ENCODE measurements around the gene TMEM131L.
"Not testable (repeated sequence)": the region's sequence is repeated elsewhere in the genome, so short reads cannot be mapped to it uniquely, and the experiment has no call there.

The TMEM131L gene

DNA sequence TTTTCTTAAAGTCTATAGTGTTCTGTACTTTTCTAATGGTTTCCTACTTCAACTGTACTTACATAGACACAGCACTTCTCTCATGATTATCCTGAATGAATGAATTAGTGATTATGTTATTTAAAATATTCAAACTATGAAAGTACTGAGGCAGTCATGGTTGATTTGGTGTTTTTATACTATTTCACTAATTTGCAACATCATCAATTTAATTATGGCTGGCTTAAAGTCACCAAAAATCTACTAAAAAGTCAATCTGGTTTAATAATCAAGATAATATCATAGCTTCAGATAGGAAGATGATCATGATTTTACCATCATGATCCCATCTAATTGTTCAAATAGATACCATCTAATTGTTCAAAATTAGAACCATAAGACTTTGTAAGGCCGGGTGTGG lies 16.8 kb upstream of the TMEM131L start:
- no peak for DNase-seq (ENCODE audit: low spot score)

DNA sequence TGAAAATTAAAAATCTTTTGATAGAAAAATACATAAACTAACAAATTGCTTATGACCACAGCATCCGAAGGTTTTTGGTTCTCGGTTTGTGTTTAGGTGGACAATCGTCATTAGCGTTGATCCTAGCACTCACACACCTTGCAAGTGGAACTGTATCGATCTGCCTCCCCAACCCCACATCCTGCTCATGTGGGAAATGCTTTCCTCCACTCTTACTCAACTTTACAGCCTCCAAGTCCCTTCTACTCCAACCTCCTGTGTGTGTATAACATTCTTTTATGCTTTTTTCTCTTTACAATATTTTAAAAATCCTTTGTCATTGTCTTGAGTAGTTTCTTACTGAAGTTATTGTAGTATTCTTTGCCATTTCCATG lies 15.6 kb upstream of the TMEM131L start:
- no peak for DNase-seq (ENCODE audit: low spot score)

- not testable (repeated sequence) for DNase-seq (ENCODE audit: low spot score)
Observed at GRCh38 chr4:153451145-153451544, 15.0 kb upstream of the TMEM131L start.

- DNase-seq (ENCODE audit: low spot score): no peak
Observed at GRCh38 chr4:153451911-153452657, 14.1 kb upstream of the TMEM131L start.

GRCh38 chr4:153452658-153453378 lies 13.3 kb upstream of the TMEM131L start:
- DNase-seq (ENCODE audit: low spot score): no peak

- no peak for DNase-seq (ENCODE audit: low spot score)
Observed at GRCh38 chr4:153453402-153453801, 12.8 kb upstream of the TMEM131L start.

DNA sequence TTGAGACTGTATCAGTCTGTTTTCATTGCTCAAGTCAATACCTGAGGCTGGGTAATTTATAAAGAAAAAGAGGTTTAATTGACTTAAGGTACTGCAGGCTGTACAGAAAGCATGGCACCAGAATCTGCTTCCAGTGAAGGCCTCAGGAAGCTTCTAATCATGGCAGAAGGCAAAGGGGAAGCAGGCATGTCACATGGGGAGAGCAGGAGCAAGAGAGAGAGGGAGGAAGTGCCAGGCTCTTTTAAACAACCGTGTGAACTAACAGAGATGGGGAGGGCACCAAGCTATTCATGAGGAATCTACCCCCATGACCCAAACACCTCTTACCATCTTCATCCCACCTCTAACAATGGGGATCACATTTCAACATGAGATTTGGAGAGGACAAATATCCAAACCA lies 7.2 kb upstream of the TMEM131L start:
- no peak for DNase-seq (ENCODE audit: low spot score)

DNA sequence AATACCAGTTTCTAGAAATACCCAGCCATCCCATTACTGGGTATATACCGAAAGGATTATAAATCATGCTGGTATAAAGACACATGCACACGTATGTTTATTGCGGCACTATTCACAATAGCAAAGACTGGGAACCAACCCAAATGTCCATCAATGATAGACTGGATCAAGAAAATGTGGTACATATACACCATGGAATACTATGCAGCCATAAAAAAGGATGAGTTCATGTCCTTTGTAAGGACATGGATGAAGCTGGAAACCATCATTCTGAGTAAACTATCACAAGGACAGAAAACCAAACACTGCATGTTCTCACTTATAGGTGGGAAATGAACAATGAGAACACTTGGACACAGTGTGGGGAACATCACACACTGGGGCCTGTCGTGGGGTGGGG lies 4.6 kb upstream of the TMEM131L start:
- not testable (repeated sequence) for DNase-seq (ENCODE audit: low spot score)

GRCh38 chr4:153464068-153464467 lies 2.1 kb upstream of the TMEM131L start:
- no peak for DNase-seq (ENCODE audit: low spot score)

GRCh38 chr4:153465140-153465539 lies 1.0 kb upstream of the TMEM131L start:
- DNase-seq (ENCODE audit: low spot score): no peak

- DNase-seq (ENCODE audit: low spot score): no peak
Observed at GRCh38 chr4:153465615-153466080, 512 bp upstream of the TMEM131L start.

DNA sequence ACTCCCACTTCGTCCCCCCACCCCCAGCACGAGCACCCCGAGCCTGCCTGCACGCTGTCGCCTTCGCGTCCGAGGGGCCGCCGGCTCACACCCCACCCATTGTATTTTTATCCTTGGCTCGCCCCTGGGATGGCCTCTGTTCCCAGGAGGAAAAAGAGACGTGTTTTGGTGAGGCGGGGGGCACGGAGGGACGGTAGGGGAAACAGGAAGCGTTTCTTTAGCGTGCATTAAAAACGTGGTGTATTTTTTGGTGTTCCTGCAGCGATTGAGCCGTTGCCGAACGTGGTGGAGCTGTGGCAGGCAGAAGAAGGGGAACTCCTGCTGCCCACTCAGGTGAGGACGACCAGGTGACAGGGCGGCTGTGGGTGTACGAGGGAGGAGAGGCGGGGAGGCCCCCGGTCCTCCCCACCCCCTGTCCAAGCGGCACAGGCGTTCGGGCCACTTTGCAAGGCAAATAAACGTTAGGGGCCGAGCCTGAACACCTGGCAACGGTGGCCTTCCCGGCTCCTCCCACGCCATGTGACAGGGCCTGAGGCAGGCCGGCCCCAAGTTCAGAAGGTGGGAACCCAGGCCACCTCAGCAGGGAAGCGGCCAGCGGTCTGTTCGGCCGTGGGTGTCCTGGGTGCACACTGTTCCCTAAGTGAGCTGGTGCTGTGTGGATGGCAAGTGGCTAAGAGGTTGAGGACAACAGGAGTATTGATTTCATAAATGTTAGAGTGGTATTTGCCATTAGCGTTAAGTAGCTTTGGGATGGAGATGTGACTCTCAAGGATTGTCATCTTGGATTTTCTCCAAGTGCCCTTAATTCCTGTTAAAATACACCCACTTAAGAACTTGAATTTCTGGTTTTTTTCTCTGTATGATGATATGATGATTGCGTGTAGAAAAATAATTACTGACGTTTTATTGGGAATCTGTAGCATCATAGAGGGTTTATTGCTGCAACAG lies 1.1 kb downstream of the TMEM131L start:
- DNase-seq (ENCODE audit: low spot score): no peak

DNA sequence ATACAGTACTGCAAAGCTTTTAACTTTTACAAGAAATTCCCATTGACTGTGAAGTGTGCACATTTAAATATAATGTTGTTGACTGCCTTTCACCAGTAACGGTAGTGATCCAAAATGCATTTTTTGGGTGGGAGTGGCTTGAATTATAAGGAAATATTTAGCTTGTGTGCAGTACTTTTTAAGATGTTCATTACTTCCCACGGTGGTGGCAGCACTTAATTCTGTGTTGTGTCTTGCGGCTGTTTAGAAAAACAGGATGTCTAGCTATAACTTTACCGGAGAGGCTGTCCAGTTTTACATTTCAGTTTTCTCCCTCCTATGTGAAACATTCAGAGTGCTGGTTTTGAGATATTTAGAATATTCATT lies 1.7 kb downstream of the TMEM131L start:
- no peak for DNase-seq (ENCODE audit: low spot score)

DNA sequence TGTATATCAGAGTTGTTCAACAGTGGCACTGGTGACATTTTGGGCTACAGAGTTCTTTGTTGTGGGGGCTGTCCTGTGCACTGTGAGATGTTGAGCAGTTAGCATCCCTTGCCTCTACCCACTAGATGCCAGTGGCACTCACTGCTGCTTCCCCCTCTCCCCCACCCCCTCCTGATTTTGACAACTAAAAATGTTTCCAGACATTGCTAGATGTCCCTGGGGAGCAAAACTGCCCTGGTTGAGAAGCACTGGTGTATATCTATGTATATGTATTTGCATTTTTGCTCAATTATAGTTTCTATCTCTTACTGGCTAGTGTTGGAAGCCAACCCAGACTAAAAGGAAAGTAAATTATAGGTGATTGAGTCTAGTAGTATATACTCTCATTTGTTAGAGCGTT lies 2.4 kb downstream of the TMEM131L start:
- DNase-seq (ENCODE audit: low spot score): no peak

- DNase-seq (ENCODE audit: low spot score): no peak
Observed at GRCh38 chr4:153469031-153469430, 2.9 kb downstream of the TMEM131L start.

- DNase-seq (ENCODE audit: low spot score): not testable (repeated sequence)
Observed at GRCh38 chr4:153471071-153471697, 5.0 kb downstream of the TMEM131L start.

DNA sequence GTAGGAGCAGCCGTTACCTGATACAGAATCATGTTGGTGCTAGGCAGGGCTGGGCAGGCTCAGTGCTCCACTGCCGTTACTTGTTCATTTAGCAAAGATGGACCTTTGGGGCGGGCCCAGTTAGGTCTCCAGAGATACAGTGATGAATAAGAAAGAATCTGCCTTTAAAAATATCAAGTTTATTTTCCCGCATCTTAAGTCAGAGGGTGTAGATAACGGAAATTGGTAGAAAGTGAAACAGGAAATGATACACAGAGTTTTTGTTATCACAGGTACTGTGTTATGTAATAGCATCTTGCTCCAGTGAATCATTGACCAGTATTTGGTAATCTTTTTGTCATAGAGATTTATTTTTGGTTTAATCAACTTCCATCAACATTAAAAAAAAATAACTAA lies 5.5 kb downstream of the TMEM131L start:
- no peak for DNase-seq (ENCODE audit: low spot score)

GRCh38 chr4:153472122-153473037 lies 6.2 kb downstream of the TMEM131L start:
- DNase-seq (ENCODE audit: low spot score): no peak

DNA sequence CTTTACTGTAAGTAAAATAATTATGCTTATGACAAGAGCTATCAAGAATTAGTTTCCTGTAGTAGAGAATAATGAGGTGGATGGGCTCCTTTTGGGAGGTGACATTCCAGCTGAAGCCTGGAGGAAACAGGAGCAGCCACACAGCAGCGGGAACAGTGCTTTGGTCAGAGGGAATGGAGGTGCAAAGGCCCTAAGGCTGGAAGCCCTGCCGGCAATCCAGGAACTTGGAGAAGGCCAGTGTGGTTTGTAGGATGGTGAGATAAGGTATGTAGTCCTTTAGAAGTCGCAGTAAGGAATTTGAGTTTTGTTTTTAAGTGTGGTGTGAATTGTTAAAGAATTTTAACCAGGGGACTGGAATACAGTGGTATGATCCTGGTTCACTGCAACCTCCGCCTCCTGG lies 8.1 kb downstream of the TMEM131L start:
- no peak for DNase-seq (ENCODE audit: low spot score)

DNA sequence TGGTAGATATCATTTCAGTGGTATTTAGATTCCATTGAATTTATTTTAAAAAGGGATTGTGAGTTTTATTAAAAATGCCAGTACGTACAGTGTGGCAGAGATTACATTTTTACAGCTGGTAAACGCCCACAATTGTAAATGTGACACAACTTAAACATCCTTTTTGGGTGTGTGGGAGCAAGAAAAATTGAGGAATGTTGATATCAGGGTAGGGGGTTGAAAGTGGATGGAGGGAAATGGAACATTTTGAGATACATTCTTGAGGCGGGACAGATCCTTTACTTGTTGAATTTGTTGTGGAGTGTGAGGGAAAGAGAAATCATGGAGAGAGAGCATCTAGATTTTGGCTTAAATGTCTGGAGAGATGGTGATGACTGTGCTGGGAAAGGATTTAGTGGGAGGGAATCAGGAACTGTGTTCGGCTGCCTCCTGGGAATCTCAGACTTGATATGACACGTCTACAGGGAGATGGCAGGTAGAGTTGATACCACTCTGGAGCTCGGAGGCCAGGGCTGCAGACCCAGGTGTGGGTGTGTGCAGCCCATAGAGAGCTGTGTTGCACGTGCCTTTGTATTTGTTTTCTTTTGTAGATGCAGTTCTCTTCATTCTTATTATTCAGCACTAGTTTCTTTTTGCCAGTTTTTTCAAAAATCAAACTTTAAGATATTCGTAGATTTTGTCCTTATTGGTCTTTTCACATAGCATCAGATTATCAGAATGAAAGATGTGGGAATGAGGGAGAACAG lies 10.8 kb downstream of the TMEM131L start:
- no peak for DNase-seq (ENCODE audit: low spot score)
